GM19397 (cell line): ENCODE measurements around the gene RSPH10B.
"Not testable (repeated sequence)": the region's sequence is repeated elsewhere in the genome, so short reads cannot be mapped to it uniquely, and the experiment has no call there.

Source experiments
- ATAC-seq: cut with Tn5 transposase; IDR thresholded peaks from one replicate; pipeline ENCODE4 v1.9.1; 2021; ENCODE audit warnings: mild to moderate bottlenecking, moderate library complexity; ENCODE audit not compliant: unreplicated experiment

RSPH10B gene

DNA sequence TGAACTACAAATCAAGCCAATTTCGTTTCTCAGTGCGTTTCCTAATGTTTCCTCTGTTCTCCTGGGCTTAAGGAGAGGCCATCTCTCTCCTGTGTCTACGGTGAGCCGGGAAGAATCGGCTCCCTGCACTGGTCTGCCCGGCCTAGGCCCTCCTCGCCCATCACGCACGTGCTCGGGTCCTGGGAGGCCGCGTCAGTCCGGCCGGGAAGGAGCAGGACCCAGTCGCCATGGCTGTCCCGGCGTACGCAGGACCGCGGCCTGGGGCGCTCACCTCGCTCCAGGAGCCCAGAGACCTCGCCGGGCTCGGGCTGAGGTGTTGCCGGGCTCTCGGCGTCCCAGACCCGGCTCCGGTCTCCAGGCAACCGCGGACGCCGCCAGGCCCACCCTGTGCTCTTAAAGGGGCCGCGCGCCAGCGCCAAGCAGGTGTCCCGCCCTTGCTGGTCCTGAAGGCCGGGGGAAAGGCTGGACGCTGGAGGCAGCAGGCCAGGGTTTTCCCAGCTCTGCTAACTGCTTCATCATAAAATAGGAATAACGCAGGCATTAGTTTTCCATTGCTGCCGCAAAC lies at the start of gene RSPH10B:
Gene RSPH10B, minus strand, starts transcription at position 343 of the 565 bp plus-strand sequence. CDS start 3,573 bp downstream, outside the sequence.
- not testable (repeated sequence) for ATAC-seq

DNA sequence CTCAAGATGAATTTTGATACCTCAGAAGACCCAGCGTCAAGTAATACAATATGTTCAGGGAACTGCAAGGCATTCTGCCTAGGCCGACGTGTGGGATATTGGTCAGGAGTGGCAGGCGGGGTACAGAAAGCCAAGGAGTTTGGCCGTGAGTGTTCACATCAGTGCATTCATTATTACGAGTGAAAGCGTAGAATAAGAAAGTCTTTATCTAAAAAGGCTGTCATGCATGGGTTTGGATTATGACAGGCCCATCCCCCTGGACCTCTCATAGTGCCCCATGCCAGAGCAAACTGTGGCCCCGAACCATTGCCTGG lies 46.1 kb upstream of the RSPH10B start:
- no peak for ATAC-seq

GRCh38 chr7:6015917-6016652 lies 45.6 kb upstream of the RSPH10B start:
- no peak for ATAC-seq

- ATAC-seq = no peak
These were observed 42.0 kb upstream of the RSPH10B start for GRCh38 chr7:6012355-6013104.

GRCh38 chr7:6011541-6011940 lies 41.1 kb upstream of the RSPH10B start:
- no peak for ATAC-seq

DNA sequence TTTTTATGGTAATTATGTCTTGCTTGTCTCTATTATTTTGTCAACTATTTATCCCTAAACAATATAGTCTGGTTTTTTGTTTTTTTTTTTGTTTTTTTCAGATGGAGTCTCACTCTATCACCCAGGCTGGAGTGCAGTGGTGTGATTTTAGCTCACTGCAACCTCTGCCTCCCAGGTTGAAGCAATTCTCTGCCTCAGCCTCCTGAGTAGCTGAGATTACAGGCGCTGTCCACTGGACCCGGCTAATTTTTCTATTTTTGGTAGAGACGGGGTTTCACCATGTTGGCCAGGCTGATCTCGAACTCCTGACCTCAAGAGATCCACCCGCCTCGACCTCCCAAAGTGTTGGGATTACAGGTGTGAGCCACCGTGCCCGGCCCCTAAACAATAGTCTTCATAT lies 39.9 kb upstream of the RSPH10B start:
- ATAC-seq = not testable (repeated sequence)

GRCh38 chr7:6008668-6009611 lies 38.5 kb upstream of the RSPH10B start, which contains the start of the genes AIMP2 and PMS2:
AIMP2 (plus strand) TSS chr7:6009272; CDS start chr7:6009364, 92 bp downstream.
PMS2 (minus strand) TSS chr7:6009049; CDS start chr7:6009019, 30 bp downstream.
- ATAC-seq = peak; percentile 94

GRCh38 chr7:6007835-6008590 lies 37.5 kb upstream of the RSPH10B start:
- not testable (repeated sequence) for ATAC-seq

DNA sequence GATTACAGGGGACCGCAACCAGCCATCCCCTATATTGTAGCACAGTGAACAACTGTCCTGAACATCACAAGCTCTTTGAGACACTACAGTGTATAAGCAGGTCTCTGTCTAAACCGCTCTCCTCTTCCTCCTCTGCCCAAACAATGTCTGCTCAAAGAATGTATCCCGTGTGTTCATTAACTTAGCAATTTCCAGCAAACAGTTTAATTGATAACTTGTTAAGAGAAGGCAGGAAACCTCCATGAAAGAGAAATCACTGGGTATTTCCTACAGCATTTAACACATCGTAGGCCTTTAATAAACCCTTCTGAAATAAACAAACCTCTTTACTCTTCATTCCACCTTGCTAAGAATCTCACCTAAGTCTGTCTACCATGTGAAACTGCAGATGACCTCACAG lies 36.9 kb upstream of the RSPH10B start:
- ATAC-seq = no peak

GRCh38 chr7:5997210-5997808 lies 26.8 kb upstream of the RSPH10B start:
- no peak for ATAC-seq

- ATAC-seq = not testable (repeated sequence)
These were observed 16.6 kb upstream of the RSPH10B start for GRCh38 chr7:5987061-5987460.

DNA sequence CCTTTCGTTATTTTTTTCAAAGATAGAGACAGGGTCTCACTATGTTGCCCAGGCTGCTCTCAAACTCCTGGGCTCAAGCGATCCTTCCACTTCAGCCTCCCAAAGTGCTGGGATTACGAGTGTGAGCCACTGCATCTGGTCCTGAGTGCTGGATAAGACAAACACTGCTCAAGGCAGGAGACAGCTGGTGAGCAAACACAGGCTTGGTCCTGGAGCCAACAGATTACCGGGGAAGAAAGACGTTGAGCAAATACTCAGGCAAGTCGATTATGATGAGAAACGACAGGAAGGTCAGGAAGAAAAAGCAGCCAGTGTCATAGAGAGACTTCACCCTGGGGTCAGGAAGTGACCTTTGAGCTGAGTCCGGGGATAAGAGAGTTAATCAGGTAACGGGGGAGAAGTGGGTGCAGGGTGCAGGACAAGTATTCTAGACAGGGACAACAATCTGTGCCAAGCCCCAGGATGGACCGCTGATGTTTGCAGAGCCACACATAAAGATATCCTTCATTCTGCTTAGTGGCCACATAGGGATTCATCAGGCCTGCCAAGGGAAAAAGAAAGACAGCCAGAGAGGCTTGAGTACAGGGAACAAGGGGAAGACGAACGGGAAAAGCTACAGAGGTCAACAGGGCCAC lies 9.3 kb upstream of the RSPH10B start:
- not testable (repeated sequence) for ATAC-seq

GRCh38 chr7:5973580-5973979 lies 3.1 kb upstream of the RSPH10B start:
- not testable (repeated sequence) for ATAC-seq

DNA sequence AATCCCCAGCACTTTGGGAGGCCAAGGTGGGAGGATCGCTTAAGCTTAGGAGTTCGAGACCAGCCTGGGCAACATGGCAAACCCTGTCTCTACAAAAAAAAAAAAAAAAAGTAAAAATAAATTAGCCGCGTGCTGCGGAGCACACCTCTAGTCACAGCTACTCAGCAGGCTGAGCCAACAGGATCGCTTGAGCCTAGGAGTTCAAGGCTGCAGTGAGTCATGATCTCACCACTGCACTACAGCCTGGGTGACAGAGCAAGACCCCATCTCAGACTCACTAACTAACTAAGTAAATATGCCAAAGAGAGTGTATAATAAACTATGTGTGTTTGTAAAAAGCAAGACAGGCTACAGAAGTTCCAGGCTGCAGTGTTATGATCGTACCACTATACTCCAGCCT lies 6.7 kb downstream of the RSPH10B start:
- not testable (repeated sequence) for ATAC-seq

DNA sequence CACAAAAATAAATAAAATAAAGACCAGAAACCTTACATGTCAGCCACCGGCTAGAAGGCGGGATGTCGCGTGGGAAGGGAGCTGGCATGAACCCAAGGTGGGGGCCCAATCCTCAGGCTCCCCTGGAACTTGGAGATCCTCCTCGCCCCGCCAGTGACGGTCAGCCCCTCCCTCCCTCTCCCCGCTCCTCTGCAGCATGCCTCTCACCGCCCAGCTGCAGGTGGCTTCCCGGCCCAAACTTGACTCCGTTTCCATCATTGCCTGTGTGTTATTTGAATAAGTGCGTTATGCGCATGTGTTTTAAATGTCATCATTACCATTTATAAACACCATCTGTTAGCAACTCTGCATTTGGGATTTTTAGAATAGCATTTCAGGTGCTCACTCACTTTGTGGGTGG lies 7.3 kb downstream of the RSPH10B start:
- not testable (repeated sequence) for ATAC-seq

DNA sequence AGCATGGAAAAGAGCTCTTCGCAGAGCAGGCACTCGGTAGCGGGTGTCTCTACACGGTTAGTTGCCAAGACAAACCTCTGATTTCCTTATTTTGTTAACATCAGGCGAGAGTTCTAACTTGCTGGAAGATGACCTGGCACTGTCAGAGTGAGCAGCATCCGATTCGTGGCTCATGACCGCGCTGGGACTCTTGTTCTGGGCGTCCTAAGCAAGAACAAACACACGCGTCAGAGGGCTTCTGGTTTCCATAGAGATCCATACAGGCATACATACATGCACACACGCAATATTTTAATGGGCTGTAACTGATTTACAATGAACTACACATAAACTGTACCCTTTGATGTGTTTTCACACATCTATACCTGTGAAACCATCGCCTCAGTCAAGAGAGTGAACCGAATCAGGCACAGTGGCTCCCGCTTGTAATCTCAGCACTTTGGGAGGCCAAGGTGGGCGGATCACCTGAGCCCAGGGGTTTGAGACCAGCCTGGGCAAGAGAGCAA lies 35.5 kb downstream of the RSPH10B start:
- not testable (repeated sequence) for ATAC-seq

GRCh38 chr7:5931905-5932644 lies 38.4 kb downstream of the RSPH10B start:
- ATAC-seq = not testable (repeated sequence)

DNA sequence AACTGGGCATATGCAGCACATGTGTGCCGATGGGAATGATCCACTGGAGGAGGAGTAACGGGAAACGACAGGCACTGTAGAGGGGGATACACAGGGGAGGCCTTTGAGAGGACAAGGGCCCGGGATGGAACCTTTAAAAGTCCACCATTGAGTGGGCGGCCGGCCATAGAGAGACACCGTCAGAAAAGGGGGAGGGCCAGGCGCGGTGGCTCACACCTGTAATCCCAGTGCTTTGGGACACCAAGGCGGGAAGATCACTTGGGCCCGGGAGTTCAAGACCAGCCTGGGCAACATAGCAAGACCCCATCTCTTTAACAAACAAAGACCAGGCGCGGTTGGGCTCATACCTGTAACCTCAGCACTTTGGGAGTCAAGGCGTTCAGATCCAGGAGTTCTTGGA lies 39.2 kb downstream of the RSPH10B start:
- ATAC-seq = not testable (repeated sequence)
